Panc1 (cell line): ENCODE results near the gene CSKMT. TPM values are rescaled to one million over a fixed set of nuclear protein-coding genes. Genes with fewer than 3 reads are reported as not detected.
A peak's percentile ranks its signal among the peaks of the same experiment; 100 is the strongest.

ENCODE experiments used
- ATAC-seq: fragments of 200-7000 bp; cut with Tn5 transposase; 2 replicates; pipeline ENCODE4 v1.9.1; 2020; ENCODE audit warnings: mild to moderate bottlenecking, moderate library complexity
- BruUV-seq: library from RNA; stranded (reverse); fragments of 400-500 nt; replicated peaks from 2 replicates; lab custom pipeline; 2021; lab: Mats Ljungman, UMichigan
- CTCF ChIA-PET: fragments of 300-600 bp; sonication (Branson Sonifier 250); formaldehyde crosslinking; loops from one replicate; lab custom pipeline; 2022; ENCODE audit warnings: antibody characterized with exemption; lab: Charles Lee
- POLR2A ChIA-PET: fragments of 300-600 bp; sonication (Branson Sonifier 250); formaldehyde crosslinking; loops from one replicate; lab custom pipeline; 2022; ENCODE audit warnings: antibody characterized with exemption; lab: Charles Lee
- DNase-seq: peaks from one replicate; pipeline ENCODE4 v3.0.0-alpha.2; 2010; ENCODE audit warnings: low read depth, low spot score
- H3K27ac ChIP-seq: 2 replicates; pipeline ENCODE4 v1.5.1; 2011; ENCODE audit warnings: mild to moderate bottlenecking, low read length, inconsistent platforms
- H3K27me3 ChIP-seq: fragments of 200-500 bp; sonication (Bioruptor generic); 2 replicates; pipeline ENCODE4 v1.6.0; 2014; ENCODE audit warnings: low read length, inconsistent platforms; ENCODE audit not compliant: control insufficient read depth, insufficient read depth
- H3K36me3 ChIP-seq: fragments of 200-500 bp; sonication (Bioruptor generic); 2 replicates; pipeline ENCODE4 v1.5.1; 2014; ENCODE audit warnings: inconsistent platforms, mild to moderate bottlenecking, low read length, moderate library complexity; ENCODE audit not compliant: control insufficient read depth, insufficient read depth
- H3K4me1 ChIP-seq: 2 replicates; pipeline ENCODE4 v1.5.1; 2011; ENCODE audit warnings: inconsistent platforms, mild to moderate bottlenecking, low read length, moderate library complexity; ENCODE audit not compliant: control insufficient read depth, insufficient read depth
- H3K4me3 ChIP-seq, 2 experiments: 2 replicates each; pipeline ENCODE4 v1.5.1; 2011 to 2012; ENCODE audit warnings: low read depth in 2 of 2, low read length in 2 of 2, mild to moderate bottlenecking in 2 of 2, inconsistent platforms in 1 of 2, moderate library complexity in 1 of 2
- H3K9me3 ChIP-seq: fragments of 200-500 bp; sonication (Bioruptor generic); 2 replicates; pipeline ENCODE4 v1.5.1; 2014; ENCODE audit warnings: low read depth, mild to moderate bottlenecking, inconsistent platforms, low read length, moderate library complexity; ENCODE audit not compliant: control insufficient read depth, insufficient read depth
- POLR2AphosphoS5 ChIP-seq: IDR thresholded peaks from 2 replicates; pipeline ENCODE4 v1.6.1; 2012; ENCODE audit warnings: mild to moderate bottlenecking, low read depth, low read length, moderate library complexity
- SIN3A ChIP-seq: IDR thresholded peaks from 2 replicates; pipeline ENCODE4 v1.6.1; 2012; ENCODE audit warnings: low read depth, mild to moderate bottlenecking, low read length, moderate library complexity, borderline replicate concordance; ENCODE audit not compliant: insufficient read depth
- TCF7L2 ChIP-seq: IDR thresholded peaks from 2 replicates; pipeline ENCODE4 v1.6.1; 2011; ENCODE audit warnings: mild to moderate bottlenecking, low read depth, low read length, inconsistent platforms
- in situ Hi-C: cut with HindIII; loops from 2 replicates; pipeline ENCODE4 v1.10.0; 2016; ENCODE audit warnings: low sequenced_read_pairs, low pct_unique_long_range_greater_than_20kb
- intact Hi-C: fragments of 100-400 bp; cut with micrococcal nuclease; formaldehyde crosslinking; loops from one replicate; pipeline ENCODE4 v1.10.0; 2022; ENCODE audit not compliant: unreplicated experiment
- total RNA-seq: library from RNA; stranded (reverse); gene quantifications from one replicate; pipeline ENCODE4 v1.2.1, GENCODE V29; 2021; ENCODE audit not compliant: unreplicated experiment
- TF ChIP-seq, protein P1 (sequence below), 2 experiments: IDR thresholded peaks; 2 replicates each; pipeline ENCODE4 v1.6.1; 2011 to 2012; ENCODE audit warnings: low read depth in 2 of 2, control low read depth in 1 of 2, low read length in 1 of 2, mild to moderate bottlenecking in 1 of 2, moderate library complexity in 1 of 2; ENCODE audit not compliant: insufficient read depth in 1 of 2
- TF ChIP-seq, protein P2 (sequence below): fragments of 450-650 bp; IDR thresholded peaks from 2 replicates; pipeline ENCODE4 v1.5.1; 2017; ENCODE audit warnings: mild to moderate bottlenecking

The CSKMT gene
- total RNA-seq, 1 experiment from 2014 or later: 36.9 TPM

GRCh38 chr11:62644220-62644619 lies 20.9 kb upstream of the CSKMT start:
- in situ Hi-C loops (no loop called here), intact Hi-C loops (no loop called here)
- no TSS peak for BruUV-seq
- Histone ChIP-seq H3K4me1 (peaks cover 21% of the 10 kb centered on the region), H3K27me3 (no peaks in the 10 kb centered on the region), H3K36me3 (no peaks in the 10 kb centered on the region), H3K4me3 (no peak overlapping the region), H3K9me3 (no peaks in the 10 kb centered on the region), H3K27ac (no peak overlapping the region)
- no peak for TF ChIP-seq SIN3A
- TF ChIP-seq, protein P1, sequence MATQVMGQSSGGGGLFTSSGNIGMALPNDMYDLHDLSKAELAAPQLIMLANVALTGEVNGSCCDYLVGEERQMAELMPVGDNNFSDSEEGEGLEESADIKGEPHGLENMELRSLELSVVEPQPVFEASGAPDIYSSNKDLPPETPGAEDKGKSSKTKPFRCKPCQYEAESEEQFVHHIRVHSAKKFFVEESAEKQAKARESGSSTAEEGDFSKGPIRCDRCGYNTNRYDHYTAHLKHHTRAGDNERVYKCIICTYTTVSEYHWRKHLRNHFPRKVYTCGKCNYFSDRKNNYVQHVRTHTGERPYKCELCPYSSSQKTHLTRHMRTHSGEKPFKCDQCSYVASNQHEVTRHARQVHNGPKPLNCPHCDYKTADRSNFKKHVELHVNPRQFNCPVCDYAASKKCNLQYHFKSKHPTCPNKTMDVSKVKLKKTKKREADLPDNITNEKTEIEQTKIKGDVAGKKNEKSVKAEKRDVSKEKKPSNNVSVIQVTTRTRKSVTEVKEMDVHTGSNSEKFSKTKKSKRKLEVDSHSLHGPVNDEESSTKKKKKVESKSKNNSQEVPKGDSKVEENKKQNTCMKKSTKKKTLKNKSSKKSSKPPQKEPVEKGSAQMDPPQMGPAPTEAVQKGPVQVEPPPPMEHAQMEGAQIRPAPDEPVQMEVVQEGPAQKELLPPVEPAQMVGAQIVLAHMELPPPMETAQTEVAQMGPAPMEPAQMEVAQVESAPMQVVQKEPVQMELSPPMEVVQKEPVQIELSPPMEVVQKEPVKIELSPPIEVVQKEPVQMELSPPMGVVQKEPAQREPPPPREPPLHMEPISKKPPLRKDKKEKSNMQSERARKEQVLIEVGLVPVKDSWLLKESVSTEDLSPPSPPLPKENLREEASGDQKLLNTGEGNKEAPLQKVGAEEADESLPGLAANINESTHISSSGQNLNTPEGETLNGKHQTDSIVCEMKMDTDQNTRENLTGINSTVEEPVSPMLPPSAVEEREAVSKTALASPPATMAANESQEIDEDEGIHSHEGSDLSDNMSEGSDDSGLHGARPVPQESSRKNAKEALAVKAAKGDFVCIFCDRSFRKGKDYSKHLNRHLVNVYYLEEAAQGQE (IDR thresholded peaks at IDR 0.05; ENCODE audit: insufficient read depth in 1 of 2, low read depth in 2 of 2, low read length in 1 of 2): no peak
- TF ChIP-seq, protein P2, sequence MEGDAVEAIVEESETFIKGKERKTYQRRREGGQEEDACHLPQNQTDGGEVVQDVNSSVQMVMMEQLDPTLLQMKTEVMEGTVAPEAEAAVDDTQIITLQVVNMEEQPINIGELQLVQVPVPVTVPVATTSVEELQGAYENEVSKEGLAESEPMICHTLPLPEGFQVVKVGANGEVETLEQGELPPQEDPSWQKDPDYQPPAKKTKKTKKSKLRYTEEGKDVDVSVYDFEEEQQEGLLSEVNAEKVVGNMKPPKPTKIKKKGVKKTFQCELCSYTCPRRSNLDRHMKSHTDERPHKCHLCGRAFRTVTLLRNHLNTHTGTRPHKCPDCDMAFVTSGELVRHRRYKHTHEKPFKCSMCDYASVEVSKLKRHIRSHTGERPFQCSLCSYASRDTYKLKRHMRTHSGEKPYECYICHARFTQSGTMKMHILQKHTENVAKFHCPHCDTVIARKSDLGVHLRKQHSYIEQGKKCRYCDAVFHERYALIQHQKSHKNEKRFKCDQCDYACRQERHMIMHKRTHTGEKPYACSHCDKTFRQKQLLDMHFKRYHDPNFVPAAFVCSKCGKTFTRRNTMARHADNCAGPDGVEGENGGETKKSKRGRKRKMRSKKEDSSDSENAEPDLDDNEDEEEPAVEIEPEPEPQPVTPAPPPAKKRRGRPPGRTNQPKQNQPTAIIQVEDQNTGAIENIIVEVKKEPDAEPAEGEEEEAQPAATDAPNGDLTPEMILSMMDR: no peak
- no peak for TF ChIP-seq TCF7L2
- TF ChIP-seq POLR2AphosphoS5: no peak
- ATAC-seq (no peak), DNase-seq (no peak)
- CTCF ChIA-PET: no interaction called here
- POLR2A ChIA-PET: no interaction called here

DNA sequence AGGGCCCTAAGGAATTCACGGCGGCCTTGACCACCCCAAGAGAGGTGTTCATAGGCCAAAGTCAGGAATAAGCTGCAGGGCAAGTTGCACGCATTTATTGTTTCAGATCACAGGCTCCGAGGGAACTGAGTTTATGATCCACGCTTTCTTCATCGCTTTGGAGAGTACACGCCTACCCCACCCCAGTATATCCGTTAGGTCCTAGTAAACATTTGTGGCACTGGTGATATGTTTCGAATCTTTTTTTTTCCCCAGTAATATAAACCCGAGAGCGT lies 19.5 kb upstream of the CSKMT start:
- ChIA-PET CTCF (no interaction called here), POLR2A (interaction anchor here (0.5 to 0.6 kb wide), 2 partner anchors 23 to 39 kb away, joined by 4 to 13 read pairs; no protein-coding TSS in a partner anchor)
- TF ChIP-seq TCF7L2 (no peak), SIN3A (no peak), POLR2AphosphoS5 (no peak)
- TF ChIP-seq, protein P1 (IDR thresholded peaks at IDR 0.05; ENCODE audit: insufficient read depth in 1 of 2, low read depth in 2 of 2, low read length in 1 of 2): no peak
- TF ChIP-seq, protein P2: no peak
- TSS peak; percentile 72 for BruUV-seq
- Histone ChIP-seq H3K9me3 (no peaks in the 10 kb centered on the region), H3K27me3 (no peaks in the 10 kb centered on the region), H3K4me1 (peaks cover 21% of the 10 kb centered on the region), H3K4me3 (peak overlapping the region; percentile 69 to 92), H3K27ac (peak overlapping the region; percentile 80), H3K36me3 (no peaks in the 10 kb centered on the region)
- in situ Hi-C loops: no loop called here
- ATAC-seq (no peak), DNase-seq (no peak)
- intact Hi-C loops: no loop called here
